Fibroblast of upper back skin (primary cell): Measurements from ENCODE around the gene INTS7.

Experiments used
- DNase-seq: peaks from one replicate; pipeline ENCODE4 v3.0.0-alpha.2; 2013

The INTS7 gene

DNA sequence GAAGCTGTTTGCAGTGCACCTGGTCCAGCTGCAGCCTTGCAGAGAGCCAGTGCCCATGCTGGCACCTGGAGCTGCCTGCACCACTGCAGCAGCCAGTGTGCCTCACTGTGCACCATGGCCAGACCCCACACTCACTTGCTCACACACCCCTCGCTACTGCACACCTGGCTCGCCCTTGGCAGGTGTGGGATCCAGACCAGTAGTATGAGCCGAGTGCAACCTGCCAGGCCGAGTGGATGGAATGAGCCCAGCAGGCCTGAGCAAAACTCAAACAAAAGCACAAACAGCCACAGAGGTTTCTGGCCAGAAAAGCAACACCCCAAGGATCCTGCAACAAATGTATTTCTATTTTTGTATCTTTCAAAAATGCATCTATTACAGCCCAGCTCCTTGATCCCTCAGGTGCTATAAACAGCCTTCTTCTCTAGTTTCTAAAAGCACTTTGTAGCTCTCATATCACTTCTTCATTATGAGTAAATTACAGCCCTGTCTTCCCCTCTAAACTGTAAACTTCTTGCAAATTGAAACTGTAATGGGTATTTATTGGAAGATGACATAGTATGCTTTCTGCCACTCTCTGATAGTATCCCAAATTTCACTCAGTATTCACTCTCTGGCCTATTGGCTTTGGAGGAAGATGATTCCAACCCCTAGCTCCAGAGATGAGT, 132.6 kb downstream of the INTS7 start:
- DNase-seq = no peak

GRCh38 chr1:211901945-211902344, 133.4 kb downstream of the INTS7 start:
- no peak for DNase-seq

DNA sequence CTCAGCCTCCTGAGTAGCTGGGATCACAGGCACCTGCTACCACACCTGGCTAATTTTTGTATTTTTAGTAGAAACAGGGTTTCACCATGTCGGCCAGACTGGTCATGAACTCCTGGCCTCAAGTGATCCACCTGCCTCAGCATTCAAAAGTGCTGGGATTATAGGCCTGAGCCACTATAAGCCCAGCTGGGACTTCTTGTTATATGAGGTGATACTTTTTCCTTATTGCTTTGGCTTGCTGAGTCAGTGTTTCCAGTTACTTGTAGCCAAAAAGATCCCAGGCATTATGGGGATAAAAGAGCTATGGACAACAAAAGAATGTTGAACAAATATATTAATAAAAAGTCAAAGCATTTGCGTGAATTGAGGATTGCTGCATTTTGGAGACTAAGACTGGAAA, 134.9 kb downstream of the INTS7 start:
- DNase-seq = no peak

- no peak for DNase-seq
Measured at GRCh38 chr1:211896958-211897357, 138.4 kb downstream of the INTS7 start.

DNA sequence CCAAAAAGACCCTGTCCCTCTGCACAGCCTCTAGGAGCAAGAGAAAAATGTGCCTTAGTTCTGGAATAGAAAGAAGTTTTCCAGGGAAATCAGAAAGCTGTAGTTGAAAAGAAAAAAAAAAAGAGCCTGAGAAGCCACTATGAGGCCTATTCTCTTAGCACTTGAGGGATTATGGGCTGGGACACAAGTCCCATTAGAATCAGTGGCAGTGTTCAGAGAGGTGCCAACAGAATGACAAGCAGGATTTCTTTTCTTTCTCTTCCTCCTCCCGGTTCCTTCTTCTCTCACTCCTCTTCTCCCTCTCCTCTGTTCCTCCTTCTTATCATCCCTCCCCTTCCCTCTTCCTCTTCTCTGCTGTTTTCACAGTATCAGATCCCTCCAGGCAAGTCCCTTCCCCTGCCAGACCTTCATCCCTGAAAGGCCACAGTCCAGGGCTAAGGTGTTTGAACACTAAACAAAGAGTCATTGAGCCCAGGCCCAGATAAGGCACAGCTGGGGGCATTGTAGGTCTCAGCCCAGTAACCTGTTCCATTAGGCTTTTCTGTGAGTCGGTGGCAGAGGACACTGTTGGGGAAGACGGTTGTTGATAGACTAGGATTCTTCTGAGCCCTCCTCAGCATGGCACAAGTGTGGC, 140.1 kb downstream of the INTS7 start:
- DNase-seq = no peak

- no peak for DNase-seq
Measured at GRCh38 chr1:211894312-211894711, 141.0 kb downstream of the INTS7 start.

DNA sequence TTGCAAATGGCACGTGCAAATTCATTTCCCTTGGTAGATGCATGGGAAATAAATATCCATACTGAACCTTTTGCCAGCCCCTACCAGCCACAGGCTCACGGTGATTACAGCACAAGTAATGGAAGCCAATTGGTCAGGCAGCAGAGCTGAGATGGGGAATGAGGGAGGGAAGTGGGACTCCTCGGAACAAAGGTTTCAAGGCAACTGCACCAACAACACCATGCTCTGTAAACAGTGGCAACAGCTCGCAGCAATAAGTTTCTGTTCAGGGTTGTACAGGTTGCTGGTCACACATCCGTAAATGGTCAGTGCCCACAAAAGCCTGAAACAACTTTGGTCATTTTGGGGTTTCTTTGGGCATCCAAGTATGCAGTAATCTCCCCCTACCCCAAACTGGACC, 142.1 kb downstream of the INTS7 start:
- DNase-seq = no peak

DNA sequence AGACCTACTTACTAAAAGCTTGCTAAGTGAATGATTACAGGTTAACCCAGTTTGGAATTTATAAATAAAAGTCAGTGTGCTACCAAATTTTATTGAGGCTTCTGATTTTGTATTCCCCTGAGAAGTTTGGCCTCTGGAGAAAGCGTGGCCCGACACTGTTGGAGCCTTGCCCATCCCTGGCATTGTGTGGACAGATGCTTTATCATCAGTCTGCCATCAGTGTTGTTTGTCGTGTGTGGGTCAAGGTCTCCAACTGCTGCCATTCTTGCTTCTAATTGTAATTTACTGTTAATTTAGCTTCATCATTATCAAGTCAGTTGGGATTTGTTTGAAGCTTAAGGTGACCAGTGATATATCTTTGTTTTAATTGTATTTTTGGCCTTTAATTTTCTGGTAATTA, 142.8 kb downstream of the INTS7 start:
- DNase-seq = no peak

GRCh38 chr1:211891708-211892107, 143.6 kb downstream of the INTS7 start:
- DNase-seq = no peak
